Subcutaneous abdominal adipose tissue (tissue), 5 donors: ENCODE data around the gene MRPL4.
A peak's percentile ranks its signal among the peaks of the same experiment; 100 is the strongest.
"Not testable (repeated sequence)": the region's sequence is repeated elsewhere in the genome, so short reads cannot be mapped to it uniquely, and the experiment has no call there.

Experiments
- H3K27ac ChIP-seq: one replicate; pipeline ENCODE4 v1.7.0; 2013; ENCODE audit warnings: low read depth, mild to moderate bottlenecking, inconsistent platforms, low read length, moderate library complexity
- H3K27me3 ChIP-seq, 5 donors: one replicate each; pipeline ENCODE4 v1.7.0; 2013; ENCODE audit warnings: low read length in 5 of 5, inconsistent platforms in 1 of 5; ENCODE audit not compliant: control insufficient read depth in 5 of 5, insufficient read depth in 4 of 5
- H3K36me3 ChIP-seq, 5 donors: one replicate each; pipeline ENCODE4 v1.7.0; 2013; ENCODE audit warnings: low read length in 5 of 5; ENCODE audit not compliant: control insufficient read depth in 5 of 5, insufficient read depth in 5 of 5
- H3K4me1 ChIP-seq, 5 donors: one replicate each; pipeline ENCODE4 v1.7.0; 2013; ENCODE audit warnings: low read length in 5 of 5, mild to moderate bottlenecking in 3 of 5, moderate library complexity in 1 of 5; ENCODE audit not compliant: control insufficient read depth in 5 of 5, insufficient read depth in 5 of 5
- H3K4me3 ChIP-seq, 5 donors: one replicate each; pipeline ENCODE4 v1.7.0; 2013; ENCODE audit warnings: low read length in 5 of 5, low read depth in 1 of 5
- H3K9ac ChIP-seq, 5 donors: one replicate each; pipeline ENCODE4 v1.7.0; 2013; ENCODE audit warnings: low read length in 5 of 5, mild to moderate bottlenecking in 4 of 5, moderate library complexity in 3 of 5
- H3K9me3 ChIP-seq, 5 donors: one replicate each; pipeline ENCODE4 v1.7.0; 2013; ENCODE audit warnings: low read length in 5 of 5; ENCODE audit not compliant: control insufficient read depth in 5 of 5
- donor health status: healthy.
- donor health status: healthy.
- donor health status: healthy.
- donor health status: healthy.
- donor health status: healthy.

The MRPL4 gene

DNA sequence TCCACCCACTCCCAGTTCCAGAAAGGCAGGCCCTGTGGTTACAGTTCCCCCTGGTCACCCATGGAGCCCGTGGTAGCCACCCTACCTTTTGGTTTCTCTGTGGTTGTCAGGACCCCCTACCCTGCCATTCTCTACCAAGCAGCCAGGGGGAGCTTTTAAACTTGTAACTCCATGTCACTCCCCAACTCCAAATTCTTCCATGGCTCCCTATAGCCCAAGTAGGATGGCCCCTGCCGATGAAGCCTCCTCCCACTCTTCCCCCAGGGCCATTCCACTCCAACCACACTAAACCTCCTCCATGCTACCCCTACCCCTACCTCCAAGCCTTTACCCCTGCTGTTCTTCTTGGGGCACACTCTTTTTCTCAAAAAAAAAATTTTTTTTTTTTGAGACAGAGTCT, 23.1 kb upstream of the MRPL4 start:
- H3K27ac ChIP-seq = no peak overlapping the region
- peaks cover 0 to 21% (median 8%) of the 10 kb centered on the region in 5 donors for H3K27me3 ChIP-seq
- H3K9ac ChIP-seq = peak overlapping the region in 1 of 5 donors; percentile 23
- H3K4me3 ChIP-seq = no peak overlapping the region
- peaks cover 0 to 9% (median 7%) of the 10 kb centered on the region in 5 donors for H3K36me3 ChIP-seq
- H3K9me3 ChIP-seq = no peaks in the 10 kb centered on the region
- H3K4me1 ChIP-seq = peaks cover 6 to 49% (median 29%) of the 10 kb centered on the region in 5 donors

DNA sequence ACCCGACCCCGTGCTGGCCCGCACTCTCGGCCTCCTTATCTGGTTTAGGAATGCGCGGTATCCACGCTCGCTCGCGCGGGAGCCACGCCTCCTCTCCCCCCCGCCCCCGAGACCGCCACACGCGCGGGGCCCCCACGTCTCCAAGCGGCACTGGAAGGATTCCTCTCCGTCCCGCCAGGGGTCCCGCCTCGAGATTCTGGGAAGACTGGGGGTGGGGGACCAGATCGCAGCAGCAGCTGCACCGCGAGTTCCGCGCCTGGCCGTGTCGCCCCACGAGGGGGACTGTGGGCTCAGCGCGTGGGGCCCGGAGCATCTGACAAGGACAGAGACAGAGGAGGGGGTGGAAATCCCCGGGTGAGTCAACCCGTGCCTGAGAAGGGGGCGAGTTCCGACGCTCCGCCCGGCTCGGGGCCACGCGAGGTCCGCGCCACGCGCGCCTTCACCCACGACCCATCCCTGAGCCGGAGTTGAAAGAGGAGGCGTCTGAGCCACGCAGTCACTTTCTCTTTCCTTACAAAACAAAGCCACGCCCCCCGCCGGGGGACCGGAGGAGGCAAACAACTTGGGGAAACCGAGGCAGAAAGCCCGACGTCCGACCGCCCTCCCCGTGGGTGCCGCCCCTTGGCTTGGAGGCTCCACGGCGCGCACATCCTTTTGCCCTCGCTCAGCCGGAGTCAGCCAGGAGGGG, 21.7 kb upstream of the MRPL4 start:
- Histone ChIP-seq H3K36me3 (no peaks in the 10 kb centered on the region), H3K4me3 (peak overlapping the region in 4 of 5 donors; percentile 79 to 84 (median 80)), H3K27ac (peak overlapping the region; percentile 67), H3K27me3 (peaks cover 0 to 21% (median 8%) of the 10 kb centered on the region in 5 donors), H3K9me3 (no peaks in the 10 kb centered on the region), H3K9ac (peak overlapping the region in 4 of 5 donors; percentile 83 to 89 (median 86)), H3K4me1 (peaks cover 6 to 49% (median 29%) of the 10 kb centered on the region in 5 donors)

DNA sequence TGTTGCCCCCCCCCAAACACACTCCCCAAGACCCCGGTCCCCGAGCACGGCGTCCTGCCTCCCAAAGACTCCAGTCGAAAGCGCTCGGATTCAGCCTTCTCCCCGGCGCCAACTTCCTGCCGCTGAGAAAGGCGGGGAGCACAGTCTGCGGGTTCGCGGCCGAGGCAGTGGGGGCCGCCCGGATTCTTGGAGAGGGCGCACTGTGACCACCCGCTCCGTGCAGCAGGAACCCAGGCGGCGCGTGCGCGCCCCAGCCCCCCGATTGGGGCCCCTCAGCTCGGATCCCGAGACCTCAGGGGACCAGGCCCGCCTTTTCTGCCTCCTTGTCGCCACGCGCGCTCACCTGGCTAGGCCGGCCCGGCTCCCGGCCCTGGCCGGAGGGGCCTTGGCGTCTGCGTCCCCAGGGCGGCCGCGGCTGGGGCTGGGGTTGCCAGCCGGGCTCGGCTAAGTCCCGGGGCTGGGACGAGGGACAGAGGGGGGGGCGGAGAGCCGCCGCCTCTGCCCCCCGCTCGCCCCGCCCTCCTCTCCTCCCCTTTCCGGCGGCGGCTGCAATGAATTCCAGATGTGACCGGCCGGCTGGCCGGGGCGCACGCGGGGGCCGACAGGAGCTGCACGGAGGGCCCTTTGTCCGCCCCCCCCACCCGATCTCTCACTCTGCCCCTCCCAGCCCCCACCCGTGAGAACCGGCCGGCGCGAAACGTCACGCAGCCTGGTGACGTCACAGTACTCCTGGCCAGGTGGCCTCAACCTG, 21.0 kb upstream of the MRPL4 start, which contains the start of gene S1PR2:
Gene S1PR2, minus strand, starts transcription at position 471 of the 751 bp plus-strand sequence. CDS start 6,426 bp downstream, outside the sequence.
- Histone ChIP-seq H3K36me3 (no peaks in the 10 kb centered on the region), H3K27me3 (peaks cover 0 to 19% (median 8%) of the 10 kb centered on the region in 5 donors), H3K9ac (peak within 1 kb of the TSS in 4 of 5 donors; percentile 83 to 89 (median 86)), H3K4me1 (peaks cover 8 to 50% (median 33%) of the 10 kb centered on the region in 5 donors), H3K9me3 (no peaks in the 10 kb centered on the region), H3K27ac (peak within 1 kb of the TSS; percentile 67), H3K4me3 (peak within 1 kb of the TSS; percentile 40 to 84 (median 80))

DNA sequence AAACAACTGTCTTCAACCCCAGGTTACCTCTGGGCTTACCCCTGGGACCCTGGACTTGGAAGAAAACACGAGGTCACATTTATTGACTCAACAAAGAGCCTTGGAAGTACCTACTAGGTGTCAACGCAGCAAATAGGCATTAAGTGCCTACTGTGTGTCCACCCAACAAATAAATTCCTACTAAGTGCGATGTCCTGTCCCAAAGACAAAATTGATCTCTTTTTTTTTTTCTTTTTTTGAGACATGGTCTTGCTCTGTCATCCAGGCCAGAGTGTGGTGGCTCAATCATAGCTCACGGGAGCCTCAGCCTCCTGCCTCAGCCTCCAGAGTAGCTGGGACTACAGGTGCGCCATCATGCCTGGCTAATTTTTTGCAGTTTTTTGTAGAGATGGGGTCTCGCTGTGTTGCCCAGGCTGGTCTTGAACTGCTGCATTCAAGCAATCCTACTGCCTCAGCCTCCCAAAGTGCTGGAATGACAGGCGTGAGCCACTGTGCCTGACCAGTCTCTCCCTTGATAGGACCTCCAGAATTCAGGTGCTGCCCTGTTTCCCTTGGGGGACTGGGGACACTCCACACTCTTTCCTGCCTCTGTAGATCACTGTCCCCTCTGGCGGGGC, 20.3 kb upstream of the MRPL4 start:
- Histone ChIP-seq H3K9ac (no peak overlapping the region), H3K27me3 (peaks cover 0 to 14% (median 5%) of the 10 kb centered on the region in 5 donors), H3K4me3 (peak overlapping the region; percentile 40 to 84 (median 80)), H3K27ac (peak overlapping the region; percentile 67), H3K4me1 (peaks cover 7 to 50% (median 39%) of the 10 kb centered on the region in 5 donors), H3K9me3 (no peaks in the 10 kb centered on the region), H3K36me3 (no peaks in the 10 kb centered on the region)

DNA sequence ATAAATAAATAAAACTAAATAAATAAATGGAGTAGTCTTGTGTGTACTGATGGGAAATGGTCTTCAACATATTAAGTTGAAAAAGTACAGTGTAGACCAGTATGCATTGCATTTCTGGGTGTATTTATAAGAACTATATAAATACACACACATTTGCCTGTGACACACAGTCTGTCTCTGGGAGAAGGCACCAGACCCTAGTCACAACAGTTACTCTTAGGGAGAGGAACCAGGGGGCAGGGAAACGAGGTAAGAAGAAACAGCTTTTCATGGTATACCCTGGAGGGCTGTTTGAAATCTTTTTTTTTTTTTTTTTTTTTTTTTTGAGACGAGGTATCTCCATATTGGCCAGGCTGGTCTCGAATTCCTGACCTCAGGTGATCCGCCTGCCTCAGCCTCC, 18.1 kb upstream of the MRPL4 start:
- no peaks in the 10 kb centered on the region for H3K9me3 ChIP-seq
- no peak overlapping the region for H3K9ac ChIP-seq
- H3K4me3 ChIP-seq = no peak overlapping the region
- H3K36me3 ChIP-seq = no peaks in the 10 kb centered on the region
- peaks cover 15 to 52% (median 33%) of the 10 kb centered on the region in 5 donors for H3K4me1 ChIP-seq
- no peak overlapping the region for H3K27ac ChIP-seq
- peaks cover 0 to 7% (median 6%) of the 10 kb centered on the region in 5 donors for H3K27me3 ChIP-seq

DNA sequence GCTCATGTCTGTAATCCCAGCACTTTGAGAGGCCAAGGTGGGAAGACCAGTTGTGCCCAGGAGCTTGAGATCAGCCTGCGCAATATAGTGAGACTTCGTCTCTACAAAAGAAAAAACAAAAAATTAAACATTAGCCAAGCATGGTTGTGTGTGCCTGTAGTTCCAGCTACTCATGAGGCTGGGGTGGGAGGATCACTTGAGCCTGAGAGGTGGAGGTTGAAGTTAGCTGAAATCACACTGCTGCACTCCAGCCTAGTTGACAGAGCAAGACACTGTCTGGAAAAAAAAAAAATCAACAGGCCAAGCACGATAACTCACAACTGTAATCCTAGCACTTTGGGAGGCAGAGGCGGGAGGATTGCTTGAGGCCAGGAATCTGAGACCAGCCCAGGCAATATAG, 17.0 kb upstream of the MRPL4 start:
- H3K4me1 ChIP-seq = peaks cover 15 to 43% (median 26%) of the 10 kb centered on the region in 5 donors

DNA sequence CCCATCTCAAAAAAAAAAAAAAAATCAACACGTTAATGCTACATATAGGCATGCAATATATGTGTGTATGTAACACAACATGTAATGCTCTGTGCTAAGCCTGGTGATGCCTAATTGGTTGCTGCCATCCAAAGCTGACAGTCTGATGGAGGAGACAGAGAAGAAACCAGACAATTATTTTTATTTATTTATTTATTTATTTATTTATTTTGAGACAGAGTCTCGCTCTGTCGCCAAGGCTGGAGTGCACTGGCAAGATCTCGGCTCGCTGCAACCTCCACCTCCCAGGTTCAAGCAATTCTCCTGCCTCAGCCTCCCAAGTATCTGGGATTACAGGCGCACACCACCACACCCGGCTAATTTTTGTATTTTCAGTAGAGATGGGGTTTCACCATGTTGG, 16.6 kb upstream of the MRPL4 start:
- not testable (repeated sequence) for H3K9ac ChIP-seq, H3K9me3 ChIP-seq, H3K4me3 ChIP-seq, H3K27me3 ChIP-seq, H3K36me3 ChIP-seq
- Histone ChIP-seq H3K27ac (peak overlapping the region; percentile 72), H3K4me1 (peaks cover 15 to 38% (median 22%) of the 10 kb centered on the region in 5 donors)

More for the DNA sequence above, 17.0 kb upstream of the MRPL4 start:
- peaks cover 0 to 5% (median 3%) of the 10 kb centered on the region in 5 donors for H3K27me3 ChIP-seq
- no peaks in the 10 kb centered on the region for H3K36me3 ChIP-seq
- no peak overlapping the region for H3K9ac ChIP-seq
- no peak overlapping the region for H3K27ac ChIP-seq
- H3K4me3 ChIP-seq = no peak overlapping the region
- no peaks in the 10 kb centered on the region for H3K9me3 ChIP-seq

DNA sequence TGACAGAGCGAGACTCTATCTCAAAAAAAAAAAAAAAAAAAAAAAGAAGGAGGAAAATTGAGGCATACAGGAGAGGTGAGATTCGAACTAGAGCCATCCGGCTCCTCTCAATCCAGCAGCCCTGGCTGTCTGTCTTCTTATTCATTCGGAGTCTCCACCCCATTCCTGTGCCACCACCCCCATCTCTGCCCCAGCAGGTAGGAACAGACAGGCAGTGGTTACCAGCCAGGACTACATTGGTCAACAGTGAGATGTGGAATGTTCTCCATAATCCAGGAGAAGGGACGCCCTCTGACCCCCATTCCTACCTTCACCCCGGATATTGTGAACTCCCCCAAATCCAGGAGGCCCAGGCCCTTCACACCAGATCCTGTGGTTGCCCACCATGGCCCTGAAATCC, 14.3 kb upstream of the MRPL4 start:
- Histone ChIP-seq H3K4me1 (peaks cover 8 to 29% (median 14%) of the 10 kb centered on the region in 5 donors), H3K4me3 (no peak overlapping the region), H3K9me3 (no peaks in the 10 kb centered on the region), H3K27ac (peak overlapping the region; percentile 37), H3K9ac (no peak overlapping the region), H3K27me3 (peaks cover 0 to 3% (median 0%) of the 10 kb centered on the region in 5 donors), H3K36me3 (no peaks in the 10 kb centered on the region)

DNA sequence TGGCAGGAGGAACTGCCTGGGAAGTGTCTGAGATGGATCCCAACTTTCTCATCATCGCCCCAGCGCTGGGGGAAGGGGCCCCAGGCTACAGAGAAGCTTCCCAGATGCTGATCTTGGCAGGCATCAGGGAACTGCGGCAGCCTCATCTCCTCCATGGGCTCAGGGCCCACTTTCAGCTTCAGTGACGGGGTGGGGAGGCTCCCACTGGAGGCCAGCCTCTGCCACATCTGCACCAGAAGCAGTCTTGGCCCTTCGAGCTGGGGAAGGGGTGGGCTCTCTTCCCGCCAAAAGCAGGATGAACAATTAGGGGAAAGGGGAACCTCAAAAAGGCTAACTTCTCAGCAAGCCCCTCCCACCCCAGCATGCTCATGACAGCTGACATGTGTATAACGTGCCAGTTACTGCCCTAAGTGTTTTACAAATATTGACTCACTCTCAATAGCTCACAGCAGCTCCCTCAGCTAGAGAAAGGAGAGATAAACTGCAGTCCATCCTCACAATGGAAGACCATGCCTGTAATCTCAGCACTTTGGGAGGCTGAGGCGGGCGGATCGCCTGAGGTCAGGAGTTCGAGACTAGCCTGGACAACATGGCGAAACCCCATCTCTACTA, 13.7 kb upstream of the MRPL4 start:
- peak overlapping the region; percentile 37 for H3K27ac ChIP-seq
- peaks cover 8 to 29% (median 14%) of the 10 kb centered on the region in 5 donors for H3K4me1 ChIP-seq
- H3K4me3 ChIP-seq = peak overlapping the region in 1 of 5 donors; percentile 22
- no peaks in the 10 kb centered on the region for H3K36me3 ChIP-seq
- no peaks in the 10 kb centered on the region for H3K9me3 ChIP-seq
- H3K27me3 ChIP-seq = peaks cover 0 to 3% (median 0%) of the 10 kb centered on the region in 5 donors
- H3K9ac ChIP-seq = no peak overlapping the region
